ENCODE measurements around the gene PIK3CG.

DNA sequence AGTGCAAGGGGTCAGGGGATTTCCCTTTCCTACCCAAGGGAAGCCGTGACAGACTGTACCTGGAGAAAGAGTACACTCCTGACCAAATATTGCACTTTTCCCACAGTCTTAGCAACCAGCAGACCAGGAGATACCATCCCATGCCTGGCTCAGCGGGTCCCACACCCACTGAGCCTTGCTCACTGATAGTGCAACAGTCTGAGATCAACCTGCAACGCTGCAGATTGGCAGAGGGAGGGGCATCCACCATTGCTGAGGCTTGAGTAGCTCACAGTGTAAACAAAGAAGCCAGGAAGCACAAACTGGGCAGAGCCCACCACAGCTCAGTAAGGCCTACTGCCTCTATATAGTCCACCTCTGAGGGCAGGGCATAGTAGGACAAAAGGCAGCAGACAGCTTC lies 53.9 kb downstream of the PIK3CG start:
- TF ChIP-seq CTCF (tag by site-specific recombination; IDR thresholded peaks at IDR 0.05) (no peak), OSR2 (tag by site-specific recombination; IDR thresholded peaks at IDR 0.05) (no peak), ZNF530 (tag by site-specific recombination; IDR thresholded peaks at IDR 0.05; ENCODE audit: low read depth) (no peak), ZNF350 (tag by site-specific recombination; IDR thresholded peaks at IDR 0.05) (no peak)
- TF ChIP-seq, protein P1, sequence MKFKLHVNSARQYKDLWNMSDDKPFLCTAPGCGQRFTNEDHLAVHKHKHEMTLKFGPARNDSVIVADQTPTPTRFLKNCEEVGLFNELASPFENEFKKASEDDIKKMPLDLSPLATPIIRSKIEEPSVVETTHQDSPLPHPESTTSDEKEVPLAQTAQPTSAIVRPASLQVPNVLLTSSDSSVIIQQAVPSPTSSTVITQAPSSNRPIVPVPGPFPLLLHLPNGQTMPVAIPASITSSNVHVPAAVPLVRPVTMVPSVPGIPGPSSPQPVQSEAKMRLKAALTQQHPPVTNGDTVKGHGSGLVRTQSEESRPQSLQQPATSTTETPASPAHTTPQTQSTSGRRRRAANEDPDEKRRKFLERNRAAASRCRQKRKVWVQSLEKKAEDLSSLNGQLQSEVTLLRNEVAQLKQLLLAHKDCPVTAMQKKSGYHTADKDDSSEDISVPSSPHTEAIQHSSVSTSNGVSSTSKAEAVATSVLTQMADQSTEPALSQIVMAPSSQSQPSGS (tag by site-specific recombination; IDR thresholded peaks at IDR 0.05; ENCODE audit: low read depth), result no peak
